Endothelial cell of umbilical vein (primary cell): ENCODE measurements around the gene SLC35D2. TPM values are rescaled to one million over a fixed set of nuclear protein-coding genes. Genes with fewer than 3 reads are reported as not detected.

Source experiments
- BruUV-seq: library from RNA; stranded (reverse); fragments of 400-500 nt; replicated peaks from 2 replicates; lab custom pipeline; 2021; lab: Mats Ljungman, UMichigan
- CTCF ChIA-PET: fragments of 300-600, 350-600 bp; sonication (Branson Sonifier 250); formaldehyde crosslinking; loops from one replicate; lab custom pipeline; 2021; ENCODE audit warnings: antibody characterized with exemption, inconsistent platforms; lab: Charles Lee
- POLR2A ChIA-PET: fragments of 300-600, 350-600 bp; sonication (Branson Sonifier 250); formaldehyde crosslinking; loops from one replicate; lab custom pipeline; 2021; ENCODE audit warnings: antibody characterized with exemption, inconsistent platforms; lab: Charles Lee
- DNase-seq: peaks from one replicate; pipeline ENCODE4 v3.0.0-alpha.2; 2011; ENCODE audit warnings: low read depth, low spot score
- FAIRE-seq: peaks from 2 replicates; lab custom pipeline; 2011; peaks lifted over from hg19 to GRCh38; lab: Jason Lieb, UNC
- H2AFZ ChIP-seq: 2 replicates; pipeline ENCODE4 v1.6.0; 2012; ENCODE audit warnings: low read depth, low read length, control low read depth, inconsistent platforms
- H3K27ac ChIP-seq: 2 replicates; pipeline ENCODE4 v1.5.1; 2011; ENCODE audit warnings: low read depth, mild to moderate bottlenecking, control low read depth, low read length, moderate library complexity; ENCODE audit not compliant: insufficient read depth
- H3K27me3 ChIP-seq, 2 experiments: 2 replicates each; pipeline versions ENCODE4 v1.6.0 to v1.6.1; 2011; ENCODE audit warnings: low read length in 2 of 2, mixed read lengths in 1 of 2; ENCODE audit not compliant: control insufficient read depth in 2 of 2, insufficient read depth in 2 of 2
- H3K36me3 ChIP-seq, 2 experiments: 2 replicates in 1 of 2; 3 replicates in 1 of 2; pipeline ENCODE4 v1.5.1; 2011; ENCODE audit warnings: low read length in 2 of 2, mild to moderate bottlenecking in 1 of 2, moderate library complexity in 1 of 2; ENCODE audit not compliant: control insufficient read depth in 2 of 2, insufficient read depth in 2 of 2; ENCODE audit errors: extremely low read depth in 1 of 2
- H3K4me1 ChIP-seq: 3 replicates; pipeline ENCODE4 v1.5.1; 2011; ENCODE audit warnings: mild to moderate bottlenecking, low read length; ENCODE audit not compliant: control insufficient read depth, insufficient read depth; ENCODE audit errors: extremely low read depth
- H3K4me2 ChIP-seq: 2 replicates; pipeline ENCODE4 v1.6.1; 2011; ENCODE audit warnings: low read length, control low read depth, mixed read lengths; ENCODE audit not compliant: insufficient read depth
- H3K4me3 ChIP-seq, 3 experiments: fragments of 200-600 bp in 1 of 3; sonication (generic), shearing (Covaris generic) in 1 of 3; replicated peaks in 1 of 3; 2 replicates each; pipeline ENCODE4 v1.5.1; 2011 to 2016; ENCODE audit warnings: control low read depth in 3 of 3, low read length in 3 of 3, mild to moderate bottlenecking in 2 of 3, inconsistent platforms in 1 of 3, low read depth in 1 of 3, moderate library complexity in 1 of 3; ENCODE audit not compliant: insufficient read depth in 1 of 3
- H3K79me2 ChIP-seq: 2 replicates; pipeline ENCODE4 v1.6.0; 2012; ENCODE audit warnings: low read length, inconsistent platforms; ENCODE audit not compliant: control insufficient read depth, insufficient read depth
- H3K9ac ChIP-seq: replicated peaks from 2 replicates; pipeline ENCODE3; 2011; ENCODE audit warnings: low read length, control low read depth; ENCODE audit not compliant: insufficient read depth; ENCODE audit errors: extremely low read depth
- H3K9me1 ChIP-seq: replicated peaks from 3 replicates; pipeline ENCODE4 v1.6.0; 2011; ENCODE audit warnings: mild to moderate bottlenecking, low read length; ENCODE audit not compliant: control insufficient read depth, insufficient read depth; ENCODE audit errors: extremely low read depth
- H3K9me3 ChIP-seq: replicated peaks from 2 replicates; pipeline ENCODE4 v1.5.1; 2012; ENCODE audit warnings: low read length, inconsistent platforms; ENCODE audit not compliant: control insufficient read depth, insufficient read depth
- H4K20me1 ChIP-seq: replicated peaks from 2 replicates; pipeline ENCODE3; 2011; ENCODE audit warnings: mild to moderate bottlenecking, low read length; ENCODE audit not compliant: control insufficient read depth, insufficient read depth; ENCODE audit errors: extremely low read depth
- EZH2 ChIP-seq: IDR thresholded peaks from 2 replicates; pipeline ENCODE4 v1.6.1; 2012; ENCODE audit warnings: borderline replicate concordance, low read depth, mild to moderate bottlenecking, moderate library complexity, low read length, inconsistent platforms; ENCODE audit not compliant: severe bottlenecking
- FOS ChIP-seq: IDR thresholded peaks from 2 replicates; pipeline ENCODE4 v1.6.1; 2011; ENCODE audit warnings: mild to moderate bottlenecking, low read length, moderate library complexity, borderline replicate concordance; ENCODE audit not compliant: insufficient read depth
- GATA2 ChIP-seq: IDR thresholded peaks from 2 replicates; pipeline ENCODE4 v1.7.0; 2011; ENCODE audit warnings: low read depth, mild to moderate bottlenecking, moderate library complexity, mixed read lengths, low read length; ENCODE audit not compliant: insufficient read length, insufficient read depth
- JUN ChIP-seq: IDR thresholded peaks from 2 replicates; pipeline ENCODE4 v1.6.1; 2011; ENCODE audit warnings: borderline replicate concordance, low read depth; ENCODE audit not compliant: insufficient read length, insufficient read depth
- MYC ChIP-seq: IDR thresholded peaks from one replicate; pipeline ENCODE4 v1.6.1; 2011; ENCODE audit warnings: mild to moderate bottlenecking, low read depth, low read length
- POLR2A ChIP-seq: IDR thresholded peaks from 2 replicates; pipeline ENCODE4 v1.6.1; 2012; ENCODE audit warnings: low read depth, mild to moderate bottlenecking, control low read depth, low read length
- POLR2AphosphoS5 ChIP-seq: IDR thresholded peaks from 2 replicates; pipeline ENCODE4 v1.6.1; 2012; ENCODE audit warnings: low read depth, mild to moderate bottlenecking, control low read depth, low read length, moderate library complexity; ENCODE audit not compliant: insufficient read depth
- dilution Hi-C: fragments of 300-500 bp; cut with MboI; formaldehyde crosslinking; loops from one replicate; pipeline ENCODE4 v1.15.0; 2019; ENCODE audit warnings: low sequenced_read_pairs; ENCODE audit not compliant: extremely low pct_ligation_motif_present
- intact Hi-C: fragments of 100-400 bp; cut with micrococcal nuclease; formaldehyde crosslinking; loops from one replicate; pipeline ENCODE4 v1.10.0; 2022
- polyA plus RNA-seq, 4 experiments: library from polyadenylated mRNA; depleted of rRNA in 3 of 4; stranded (reverse) in 3 of 4; unstranded in 1 of 4; fragments of >200 nt; gene quantifications; 2 replicates each; pipeline versions ENCODE4 v1.2.1 to v1.2.3, GENCODE V29; 2011 to 2012; ENCODE audit warnings: missing spikeins in 1 of 4
- total RNA-seq: library from RNA; stranded (reverse); gene quantifications from 2 replicates; pipeline ENCODE4 v1.2.3, GENCODE V29; 2021
- TF ChIP-seq, protein P1 (sequence below), 2 donors: IDR thresholded peaks; 1 replicate in 1 of 2; 2 replicates in 1 of 2; pipeline ENCODE4 v1.5.1; 2011; ENCODE audit warnings: low read length in 2 of 2, mild to moderate bottlenecking in 2 of 2, moderate library complexity in 2 of 2, control low read depth in 1 of 2, inconsistent platforms in 1 of 2, low read depth in 1 of 2; ENCODE audit not compliant: insufficient read depth in 1 of 2; ENCODE audit errors: extremely low read depth in 1 of 2
- TF ChIP-seq, protein P2 (sequence below): IDR thresholded peaks from 2 replicates; pipeline ENCODE4 v1.6.1; 2011; ENCODE audit not compliant: insufficient read depth, insufficient read length

The SLC35D2 gene
- total and polyA plus RNA-seq, 2 donors (not counting 3 experiments of a cell fraction or from before 2014, with no cell fraction given), result 21.1 to 29.9 TPM

DNA sequence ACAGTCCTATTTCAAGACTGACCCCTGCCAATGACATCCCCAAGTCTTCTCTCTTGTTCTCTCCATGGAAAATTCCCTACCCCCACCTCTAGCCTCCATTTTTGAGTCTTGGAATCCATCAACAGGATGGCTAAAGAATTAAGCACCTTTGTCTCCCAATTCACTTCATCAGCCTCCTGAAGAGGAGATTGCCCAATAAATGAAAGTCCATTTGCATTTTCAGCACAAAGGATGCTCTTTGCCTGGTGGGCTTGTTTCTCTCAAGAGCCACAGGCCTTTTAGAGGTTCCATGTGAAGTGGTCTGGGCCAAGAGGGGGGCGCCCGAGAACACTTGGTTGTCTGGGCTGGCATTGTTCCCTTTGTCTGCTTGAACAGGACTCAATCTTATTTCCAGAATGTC lies 94.1 kb downstream of the SLC35D2 start:
- intact Hi-C loops, result no loop called here
- Histone ChIP-seq H3K9ac (no peak overlapping the region), H3K4me2 (no peak overlapping the region), H3K27ac (no peak overlapping the region), H3K9me1 (no peaks in the 10 kb centered on the region), H3K4me3 (no peak overlapping the region), H2AFZ (no peak overlapping the region), H3K36me3 (no peaks in the 10 kb centered on the region), H3K4me1 (peaks cover 3% of the 10 kb centered on the region), H3K27me3 (no peaks in the 10 kb centered on the region), H3K79me2 (no peaks in the 10 kb centered on the region), H4K20me1 (no peaks in the 10 kb centered on the region), H3K9me3 (no peaks in the 10 kb centered on the region)
- no peak for DNase-seq
- POLR2A ChIA-PET, result no interaction called here
- no TSS peak for BruUV-seq
- CTCF ChIA-PET, result no interaction called here
- no peak for FAIRE-seq
- no peak for TF ChIP-seq POLR2AphosphoS5
- TF ChIP-seq FOS, result no peak
- TF ChIP-seq, protein P1, sequence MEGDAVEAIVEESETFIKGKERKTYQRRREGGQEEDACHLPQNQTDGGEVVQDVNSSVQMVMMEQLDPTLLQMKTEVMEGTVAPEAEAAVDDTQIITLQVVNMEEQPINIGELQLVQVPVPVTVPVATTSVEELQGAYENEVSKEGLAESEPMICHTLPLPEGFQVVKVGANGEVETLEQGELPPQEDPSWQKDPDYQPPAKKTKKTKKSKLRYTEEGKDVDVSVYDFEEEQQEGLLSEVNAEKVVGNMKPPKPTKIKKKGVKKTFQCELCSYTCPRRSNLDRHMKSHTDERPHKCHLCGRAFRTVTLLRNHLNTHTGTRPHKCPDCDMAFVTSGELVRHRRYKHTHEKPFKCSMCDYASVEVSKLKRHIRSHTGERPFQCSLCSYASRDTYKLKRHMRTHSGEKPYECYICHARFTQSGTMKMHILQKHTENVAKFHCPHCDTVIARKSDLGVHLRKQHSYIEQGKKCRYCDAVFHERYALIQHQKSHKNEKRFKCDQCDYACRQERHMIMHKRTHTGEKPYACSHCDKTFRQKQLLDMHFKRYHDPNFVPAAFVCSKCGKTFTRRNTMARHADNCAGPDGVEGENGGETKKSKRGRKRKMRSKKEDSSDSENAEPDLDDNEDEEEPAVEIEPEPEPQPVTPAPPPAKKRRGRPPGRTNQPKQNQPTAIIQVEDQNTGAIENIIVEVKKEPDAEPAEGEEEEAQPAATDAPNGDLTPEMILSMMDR (IDR thresholded peaks at IDR 0.05; ENCODE audit: extremely low read depth in 1 of 2, insufficient read depth in 1 of 2, low read depth in 1 of 2, low read length in 2 of 2), result no peak
- TF ChIP-seq, protein P2, sequence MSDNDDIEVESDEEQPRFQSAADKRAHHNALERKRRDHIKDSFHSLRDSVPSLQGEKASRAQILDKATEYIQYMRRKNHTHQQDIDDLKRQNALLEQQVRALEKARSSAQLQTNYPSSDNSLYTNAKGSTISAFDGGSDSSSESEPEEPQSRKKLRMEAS, result no peak
- TF ChIP-seq POLR2A, result no peak
- no peak for TF ChIP-seq JUN
- TF ChIP-seq EZH2, result no peak
- no peak for TF ChIP-seq GATA2
- no peak for TF ChIP-seq MYC
- dilution Hi-C loops, result no loop called here
